GM23338 (cell line): Measurements from ENCODE around the gene NPC1L1. TPM values are rescaled to one million over a fixed set of nuclear protein-coding genes. Genes with fewer than 3 reads are reported as not detected.

Source experiments
- ATAC-seq: fragments of 200-7000 bp; cut with Tn5 transposase; 3 replicates; pipeline ENCODE4 v1.9.1; 2020
- DNase-seq: peaks from one replicate; pipeline ENCODE4 v3.0.0-alpha.2; 2015; ENCODE audit warnings: low spot score
- H2AFZ ChIP-seq: fragments of 200-600 bp; sonication (generic); 2 replicates; pipeline ENCODE4 v1.8.0; 2016; ENCODE audit warnings: antibody characterized with exemption, mild to moderate bottlenecking, moderate library complexity
- H3F3A ChIP-seq: fragments of 200-600 bp; sonication (generic); replicated peaks from 2 replicates; pipeline ENCODE4 v1.8.0; 2017; ENCODE audit warnings: antibody characterized with exemption, mixed run types, low read depth
- H3K27ac ChIP-seq: fragments of 200-600 bp; sonication (generic); 2 replicates; pipeline ENCODE4 v1.6.1; 2016; ENCODE audit warnings: low read depth
- H3K27me3 ChIP-seq: fragments of 200-600 bp; sonication (generic); 2 replicates; pipeline ENCODE4 v1.8.0; 2016; ENCODE audit warnings: mild to moderate bottlenecking, mixed run types, moderate library complexity; ENCODE audit not compliant: insufficient read depth
- H3K36me3 ChIP-seq: fragments of 200-600 bp; sonication (generic); 2 replicates; pipeline ENCODE4 v1.8.0; 2016; ENCODE audit warnings: mild to moderate bottlenecking; ENCODE audit not compliant: insufficient read depth
- H3K4me1 ChIP-seq: fragments of 200-600 bp; sonication (generic); 2 replicates; pipeline ENCODE4 v1.8.0; 2016; ENCODE audit warnings: mild to moderate bottlenecking, moderate library complexity; ENCODE audit not compliant: insufficient read depth
- H3K4me2 ChIP-seq: fragments of 200-600 bp; sonication (generic); 2 replicates; pipeline ENCODE4 v1.7.1; 2017; ENCODE audit warnings: mixed run types
- H3K4me3 ChIP-seq: fragments of 200-600 bp; sonication (generic); 2 replicates; pipeline ENCODE4 v1.6.1; 2016; ENCODE audit warnings: mixed run types
- H3K79me2 ChIP-seq: fragments of 200-600 bp; sonication (generic); replicated peaks from 2 replicates; pipeline ENCODE4 v1.8.0; 2017; ENCODE audit warnings: mild to moderate bottlenecking; ENCODE audit not compliant: insufficient read depth
- H3K9me2 ChIP-seq: fragments of 200-600 bp; sonication (generic); 2 replicates; pipeline ENCODE4 v1.8.0; 2017; ENCODE audit not compliant: insufficient read depth
- H4K20me1 ChIP-seq: fragments of 200-600 bp; sonication (generic); replicated peaks from 2 replicates; pipeline ENCODE4 v1.8.0; 2017; ENCODE audit warnings: mild to moderate bottlenecking; ENCODE audit not compliant: insufficient read depth
- H3K27ac Mint-ChIP-seq: 2 replicates; pipeline ENCODE4 v1.8.0; 2020; ENCODE audit warnings: inconsistent platforms, mild to moderate bottlenecking, moderate library complexity, mixed read lengths
- H3K27me3 Mint-ChIP-seq: 3 replicates; pipeline ENCODE4 v1.8.0; 2022; ENCODE audit warnings: low read depth, mild to moderate bottlenecking, moderate library complexity, mixed read lengths, inconsistent platforms; ENCODE audit not compliant: insufficient read depth, poor library complexity
- H3K36me3 Mint-ChIP-seq: 3 replicates; pipeline ENCODE4 v1.8.0; 2021; ENCODE audit warnings: low read depth, mild to moderate bottlenecking, inconsistent platforms, moderate library complexity, mixed read lengths
- H3K4me1 Mint-ChIP-seq: 3 replicates; pipeline ENCODE4 v1.8.0; 2020; ENCODE audit warnings: mild to moderate bottlenecking, inconsistent platforms, mixed read lengths
- H3K4me3 Mint-ChIP-seq: 3 replicates; pipeline ENCODE4 v1.8.0; 2021; ENCODE audit warnings: moderate library complexity, mild to moderate bottlenecking, inconsistent platforms, mixed read lengths
- H3K9me3 Mint-ChIP-seq: 3 replicates; pipeline ENCODE4 v1.8.0; 2020; ENCODE audit warnings: moderate library complexity, mild to moderate bottlenecking, inconsistent platforms, mixed read lengths
- CTCF ChIP-seq, 2 experiments: fragments of 200-600 bp in 1 of 2; sonication (generic) in 1 of 2; conservative IDR thresholded peaks; 2 replicates each; pipeline versions ENCODE4 v1.5.1 to v1.6.1; 2016 to 2017; ENCODE audit warnings: antibody characterized with exemption in 2 of 2, low read depth in 2 of 2, mild to moderate bottlenecking in 2 of 2, moderate library complexity in 1 of 2
- ETS1 ChIP-seq: IDR thresholded peaks from 2 replicates; pipeline ENCODE4 v1.6.1; 2016; ENCODE audit warnings: antibody characterized with exemption
- EZH2phosphoT487 ChIP-seq: fragments of 200-600 bp; sonication (generic); IDR thresholded peaks from one replicate; pipeline ENCODE4 v1.8.1; 2018; ENCODE audit warnings: antibody characterized with exemption; ENCODE audit not compliant: unreplicated experiment
- JUNB ChIP-seq: IDR thresholded peaks from one replicate; pipeline ENCODE4 v1.6.1; 2016; ENCODE audit warnings: antibody characterized with exemption; ENCODE audit not compliant: unreplicated experiment
- NANOG ChIP-seq: IDR thresholded peaks from 2 replicates; pipeline ENCODE4 v1.6.1; 2016; ENCODE audit warnings: antibody characterized with exemption, borderline replicate concordance
- REST ChIP-seq: IDR thresholded peaks from one replicate; pipeline ENCODE4 v1.6.1; 2018; ENCODE audit warnings: antibody characterized with exemption; ENCODE audit not compliant: unreplicated experiment
- ZNF114 ChIP-seq: fragments of 250-450 bp; sonication (Bioruptor Pico); IDR thresholded peaks from 2 replicates; pipeline ENCODE4 v1.5.0; 2020; ENCODE audit warnings: mild to moderate bottlenecking, moderate library complexity
- polyA plus RNA-seq: library from polyadenylated mRNA; unstranded; fragments of >200 nt; fragmentation: Nextera tagmentation; extraction: Ambion mirVana; gene quantifications from 2 replicates; pipeline ENCODE4 v1.2.1, GENCODE V29; 2016
- total RNA-seq: library from RNA; depleted of rRNA; stranded (reverse); fragments of >200 nt; shearing (Covaris generic); gene quantifications from 2 replicates; pipeline ENCODE4 v1.2.3, GENCODE V29; 2014

NPC1L1 gene
- total and polyA plus RNA-seq, 2 experiments from 2014 or later = 0.03 TPM; not detected in 1

GRCh38 chr7:44567884-44568283, 26.8 kb upstream of the NPC1L1 start (continued):
- TF ChIP-seq REST (no peak), JUNB (no peak), CTCF (conservative IDR thresholded peaks at IDR 0.05; ENCODE audit: low read depth in 2 of 2) (no peak), NANOG (no peak), ZNF114 (CRISPR knock-in tag) (no peak), ETS1 (no peak), EZH2phosphoT487 (no peak)

- peaks cover 81% of the 10 kb centered on the region for H3K36me3 Mint-ChIP-seq
- no peaks in the 10 kb centered on the region for H3K9me2 ChIP-seq
Measured at GRCh38 chr7:44566680-44567079, 25.6 kb upstream of the NPC1L1 start.

More at GRCh38 chr7:44566680-44567079, 25.6 kb upstream of the NPC1L1 start:
- Histone ChIP-seq H3F3A (peaks cover 12% of the 10 kb centered on the region; the same call in 1 of the 2 replicates), H3K36me3 (peaks cover 39% of the 10 kb centered on the region), H3K27ac (no peak overlapping the region), H4K20me1 (no peaks in the 10 kb centered on the region), H3K27me3 (no peaks in the 10 kb centered on the region), H3K4me1 (no peaks in the 10 kb centered on the region), H3K4me2 (no peak overlapping the region), H3K4me3 (no peak overlapping the region), H3K79me2 (no peaks in the 10 kb centered on the region), H2AFZ (no peak overlapping the region)
- H3K4me1 Mint-ChIP-seq = peaks cover 5% of the 10 kb centered on the region
- H3K27ac Mint-ChIP-seq = no peak overlapping the region
- no peak for TF ChIP-seq EZH2phosphoT487
- no peak for TF ChIP-seq REST
- TF ChIP-seq ZNF114 (CRISPR knock-in tag) = no peak
- TF ChIP-seq JUNB = no peak
- DNase-seq (no peak), ATAC-seq (no peak)
- no peak overlapping the region for H3K4me3 Mint-ChIP-seq
- no peaks in the 10 kb centered on the region for H3K9me3 Mint-ChIP-seq
- H3K27me3 Mint-ChIP-seq = peaks cover 22% of the 10 kb centered on the region
